Measurements from ENCODE around the gene MBOAT2.

The MBOAT2 gene

DNA sequence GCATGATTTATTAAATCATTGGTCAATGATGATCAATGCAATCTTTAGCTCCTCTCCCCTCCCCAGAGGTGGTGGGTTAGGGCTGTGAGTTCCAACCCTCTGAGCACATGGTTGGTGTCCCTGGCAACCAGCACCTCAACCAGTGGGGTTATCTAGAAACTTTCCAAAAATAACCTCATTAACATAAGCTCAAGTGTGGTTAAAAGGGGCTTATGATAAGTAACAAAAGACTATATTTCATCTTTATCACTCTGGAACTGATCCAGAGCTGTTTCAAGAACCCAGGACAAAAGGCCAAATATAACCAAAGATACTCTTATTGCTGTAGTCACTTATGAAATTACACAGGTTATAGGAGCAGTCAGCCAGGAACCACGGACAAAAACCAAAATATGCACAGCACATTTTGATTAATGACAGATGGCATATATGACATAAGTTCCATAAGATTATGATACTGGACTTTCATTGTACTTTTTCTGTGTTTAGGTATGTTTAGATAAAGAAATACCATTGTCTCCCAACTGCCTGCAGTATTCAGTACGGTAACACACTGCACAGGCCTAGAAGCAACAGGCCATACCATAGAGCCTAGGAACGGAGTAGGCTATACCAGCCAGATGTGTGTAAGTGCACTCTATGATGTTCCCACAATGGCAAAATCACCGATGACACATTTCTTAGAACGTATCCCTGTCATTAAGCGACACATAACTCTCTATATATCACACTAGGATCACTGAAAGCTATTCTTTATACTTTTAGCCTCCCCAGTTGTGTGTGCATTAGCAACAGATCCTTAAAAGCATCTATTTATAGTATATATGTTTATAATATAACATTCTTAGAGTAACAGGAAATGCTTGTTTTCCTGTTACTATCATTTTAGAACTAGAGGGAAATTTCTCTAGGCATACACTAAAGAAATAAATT lies 197.9 kb downstream of the MBOAT2 start:
- DNase-seq, result no peak

DNA sequence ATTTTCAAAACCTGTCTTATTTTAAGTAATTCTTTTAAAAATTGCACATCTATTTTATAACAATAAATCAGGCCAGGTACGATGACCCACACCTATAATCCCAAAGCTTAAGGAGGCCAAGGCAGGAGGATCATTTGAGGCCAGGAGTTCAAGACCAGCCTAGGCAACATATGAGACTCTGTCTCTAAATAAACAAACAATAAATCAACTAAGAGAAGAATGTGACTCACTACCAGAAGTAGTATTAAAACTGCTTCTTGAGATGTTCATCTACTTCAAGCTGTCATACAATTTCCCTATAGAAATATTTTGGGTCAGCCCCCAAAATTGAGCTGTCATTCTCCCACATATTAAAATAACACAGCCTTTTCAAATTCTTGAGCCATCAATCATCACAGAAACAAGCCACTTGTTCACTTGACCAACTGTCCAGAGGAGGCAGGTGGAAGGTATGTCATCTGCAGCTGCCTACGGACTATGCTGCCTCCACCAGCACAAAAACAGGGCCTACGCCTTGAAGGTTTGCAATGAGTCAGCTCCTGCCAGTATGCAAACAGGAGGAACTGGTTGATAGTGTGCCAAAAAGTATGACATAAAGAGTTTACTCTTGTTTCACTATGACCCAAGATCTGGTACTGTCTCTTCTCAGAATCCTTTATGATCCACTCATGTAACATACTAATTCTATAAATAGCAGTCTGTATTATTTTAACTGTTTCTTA lies 199.7 kb downstream of the MBOAT2 start:
- peak; percentile 67 for DNase-seq

DNA sequence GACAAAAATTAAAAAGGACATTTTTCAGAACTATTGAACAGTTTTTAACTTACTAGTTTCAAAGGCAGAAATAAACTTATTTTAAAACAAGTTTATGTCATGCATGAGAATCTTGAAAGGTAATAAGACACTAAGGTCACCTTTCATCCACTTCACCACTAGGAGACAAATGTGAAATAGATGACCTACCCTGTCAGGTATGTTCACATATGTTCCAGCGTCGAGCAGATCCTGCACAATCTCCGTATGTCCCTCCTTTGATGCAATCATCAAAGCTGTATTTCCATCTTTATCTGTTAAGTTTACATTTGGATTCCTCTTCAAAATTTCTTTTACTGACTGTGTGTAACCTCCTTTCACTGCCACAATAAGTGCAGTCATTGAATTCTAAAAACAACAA lies 200.7 kb downstream of the MBOAT2 start:
- DNase-seq, result no peak

Measured in stimulated activated CD4-positive, alpha-beta T cell treated with anti-CD3 and anti-CD28 coated beads, Interleukin-15, amount 100 ng/mL, for 24 hours (primary cell).